ENCODE measurements around the gene CLEC4A.
"Not testable (repeated sequence)": the region's sequence is repeated elsewhere in the genome, so short reads cannot be mapped to it uniquely, and the experiment has no call there.

- not testable (repeated sequence) for TF ChIP-seq CTCF, POLR2A, POLR2AphosphoS5, EP300 (IDR thresholded peaks at IDR 0.05)
Observed at GRCh38 chr12:8141647-8142046, 18.2 kb downstream of the CLEC4A start.

Data from sigmoid colon (tissue), 4 donors.